SK-N-SH (cell line): ENCODE data around the gene GNB1L. TPM values are rescaled to one million over a fixed set of nuclear protein-coding genes. Genes with fewer than 3 reads are reported as not detected.
"Not testable (repeated sequence)": the region's sequence is repeated elsewhere in the genome, so short reads cannot be mapped to it uniquely, and the experiment has no call there.

ENCODE experiments used
- CTCF ChIA-PET: fragments of 300-600, 350-600 bp; formaldehyde crosslinking; extraction: SDS; loops from one replicate; lab custom pipeline; 2021; lab: Yijun Ruan, JAX
- POLR2A ChIA-PET: fragments of 350-600 bp; sonication (Branson Sonifier 250); formaldehyde crosslinking; extraction: SDS; loops from one replicate; lab custom pipeline; 2020; ENCODE audit warnings: antibody characterized with exemption, inconsistent platforms; lab: Yijun Ruan, JAX
- DNase-seq: peaks from one replicate; pipeline ENCODE4 v3.0.0; 2012
- H2AFZ ChIP-seq: fragments of 200-600 bp; sonication (generic); 2 replicates; pipeline ENCODE4 v1.8.1; 2016; ENCODE audit warnings: antibody characterized with exemption, mild to moderate bottlenecking, low read depth
- H3F3A ChIP-seq: fragments of 200-600 bp; sonication (generic); replicated peaks from 2 replicates; pipeline ENCODE3; 2016; ENCODE audit warnings: antibody characterized with exemption, mild to moderate bottlenecking; ENCODE audit not compliant: insufficient read depth
- H3K27ac ChIP-seq, 2 experiments: fragments of 200-500 bp in 1 of 2; fragments of 200-600 bp in 1 of 2; sonication (Bioruptor generic) in 1 of 2; sonication (generic), shearing (Covaris generic) in 1 of 2; 2 replicates each; pipeline versions ENCODE4 v1.5.1 to v1.6.1; 2014 to 2016; ENCODE audit warnings: low read depth in 2 of 2, inconsistent platforms in 1 of 2, low read length in 1 of 2, mild to moderate bottlenecking in 1 of 2, mixed read lengths in 1 of 2
- H3K27me3 ChIP-seq: fragments of 200-600 bp; sonication (generic), shearing (Covaris generic); 2 replicates; pipeline ENCODE4 v1.6.1; 2016; ENCODE audit warnings: mixed run types; ENCODE audit not compliant: insufficient read depth
- H3K36me3 ChIP-seq, 2 experiments: fragments of 200-500 bp in 1 of 2; fragments of 200-600 bp in 1 of 2; sonication (Bioruptor generic) in 1 of 2; sonication (generic) in 1 of 2; replicated peaks in 1 of 2; 2 replicates each; pipeline versions ENCODE3 to v1.5.1; 2014 to 2016; ENCODE audit warnings: low read length in 1 of 2, mild to moderate bottlenecking in 1 of 2; ENCODE audit not compliant: insufficient read depth in 2 of 2, control insufficient read depth in 1 of 2
- H3K4me1 ChIP-seq, 2 experiments: fragments of 200-500 bp in 1 of 2; fragments of 200-600 bp in 1 of 2; sonication (Bioruptor generic) in 1 of 2; sonication (generic), shearing (Covaris generic) in 1 of 2; 2 replicates each; pipeline versions ENCODE4 v1.5.1 to v1.6.1; 2014 to 2016; ENCODE audit warnings: low read depth in 1 of 2, low read length in 1 of 2, mixed run types in 1 of 2; ENCODE audit not compliant: insufficient read depth in 2 of 2, control insufficient read depth in 1 of 2
- H3K4me2 ChIP-seq: fragments of 200-600 bp; sonication (generic), shearing (Covaris generic); 2 replicates; pipeline ENCODE4 v1.6.1; 2017; ENCODE audit warnings: mixed run types
- H3K4me3 ChIP-seq, 2 experiments: fragments of 200-500 bp in 1 of 2; fragments of 200-600 bp in 1 of 2; sonication (Bioruptor generic) in 1 of 2; sonication (generic), shearing (Covaris generic) in 1 of 2; 2 replicates each; pipeline versions ENCODE4 v1.5.1 to v1.8.1; 2014 to 2016; ENCODE audit warnings: low read depth in 2 of 2, inconsistent platforms in 1 of 2, low read length in 1 of 2, mild to moderate bottlenecking in 1 of 2, mixed read lengths in 1 of 2, moderate library complexity in 1 of 2
- H3K79me2 ChIP-seq: fragments of 200-600 bp; sonication (generic); 2 replicates; pipeline ENCODE4 v1.8.1; 2017; ENCODE audit warnings: mild to moderate bottlenecking; ENCODE audit not compliant: insufficient read depth
- H3K9ac ChIP-seq: fragments of 200-600 bp; sonication (generic); 2 replicates; pipeline ENCODE4 v1.6.1; 2017; ENCODE audit warnings: mixed run types
- H3K9me2 ChIP-seq: fragments of 200-600 bp; sonication (generic); 2 replicates; pipeline ENCODE4 v1.6.1; 2017; ENCODE audit warnings: mixed run types
- H3K9me3 ChIP-seq: fragments of 200-600 bp; sonication (generic); 2 replicates; pipeline ENCODE4 v1.6.1; 2017; ENCODE audit warnings: mixed run types, mild to moderate bottlenecking, moderate library complexity
- H4K20me1 ChIP-seq: fragments of 200-600 bp; sonication (generic); 2 replicates; pipeline ENCODE4 v1.6.1; 2017; ENCODE audit warnings: mild to moderate bottlenecking, mixed run types; ENCODE audit not compliant: insufficient read depth
- CHD2 ChIP-seq: fragments of 150-350 bp; IDR thresholded peaks from 2 replicates; pipeline ENCODE4 v1.6.1; 2018; ENCODE audit warnings: low read length; ENCODE audit not compliant: partially characterized antibody
- ELF1 ChIP-seq: IDR thresholded peaks from 2 replicates; pipeline ENCODE4 v1.4.0; 2012
- EZH2phosphoT487 ChIP-seq: fragments of 200-600 bp; sonication (generic); IDR thresholded peaks from 2 replicates; pipeline ENCODE4 v1.6.1; 2017; ENCODE audit warnings: low read depth, mixed run types, mild to moderate bottlenecking, antibody characterized with exemption, moderate library complexity, borderline replicate concordance
- FOXM1 ChIP-seq: IDR thresholded peaks from 2 replicates; pipeline ENCODE4 v1.4.0; 2012; ENCODE audit warnings: low read depth, mild to moderate bottlenecking
- MXI1 ChIP-seq: IDR thresholded peaks from 2 replicates; pipeline ENCODE4 v1.6.1; 2012; ENCODE audit warnings: mild to moderate bottlenecking, low read depth, low read length, improper control_type of control experiment
- NFIC ChIP-seq: IDR thresholded peaks from 2 replicates; pipeline ENCODE4 v1.4.0; 2012; ENCODE audit warnings: borderline replicate concordance
- NRF1 ChIP-seq: IDR thresholded peaks from 2 replicates; pipeline ENCODE4 v1.6.1; 2012; ENCODE audit warnings: low read depth, mild to moderate bottlenecking, low read length
- RXRA ChIP-seq: IDR thresholded peaks from 2 replicates; pipeline ENCODE4 v1.4.0; 2012; ENCODE audit warnings: low read depth, mild to moderate bottlenecking, borderline replicate concordance
- SIN3A ChIP-seq: IDR thresholded peaks from 2 replicates; pipeline ENCODE4 v1.6.1; 2012; ENCODE audit warnings: low read depth, mild to moderate bottlenecking, low read length, moderate library complexity, borderline replicate concordance
- SMC3 ChIP-seq: IDR thresholded peaks from 2 replicates; pipeline ENCODE4 v1.6.1; 2012; ENCODE audit warnings: low read depth, low read length, improper control_type of control experiment
- USF1 ChIP-seq: IDR thresholded peaks from 2 replicates; pipeline ENCODE4 v1.4.0; 2012; ENCODE audit warnings: low read depth, borderline replicate concordance
- WGBS: methylation state at CpG from one replicate; pipeline ENCODE4 v1.1.6; 2017; ENCODE audit warnings: low lambda C conversion rate; 5-methylcytosine and 5-hydroxymethylcytosine counted together
- polyA plus RNA-seq, 3 experiments: library from polyadenylated mRNA; depleted of rRNA; stranded (reverse); fragments of >200 nt; gene quantifications; 2 replicates each; pipeline ENCODE4 v1.2.3, GENCODE V29; 2012
- TF ChIP-seq, protein P1 (sequence below): fragments of 200-600 bp; sonication (generic); IDR thresholded peaks from 2 replicates; pipeline ENCODE4 v1.6.1; 2017; ENCODE audit warnings: antibody characterized with exemption, mild to moderate bottlenecking, moderate library complexity
- TF ChIP-seq, protein P2 (sequence below): fragments of 150-350 bp; IDR thresholded peaks from 2 replicates; pipeline ENCODE4 v1.6.1; 2016; ENCODE audit warnings: mild to moderate bottlenecking, low read depth, low read length

The GNB1L gene
- polyA plus RNA-seq, 1 of the 3 experiments (the other 2 are of a cell fraction) = 5.9 TPM

GRCh38 chr22:19834599-19834998 lies 20.1 kb downstream of the GNB1L start (continued):
- TF ChIP-seq, protein P1, sequence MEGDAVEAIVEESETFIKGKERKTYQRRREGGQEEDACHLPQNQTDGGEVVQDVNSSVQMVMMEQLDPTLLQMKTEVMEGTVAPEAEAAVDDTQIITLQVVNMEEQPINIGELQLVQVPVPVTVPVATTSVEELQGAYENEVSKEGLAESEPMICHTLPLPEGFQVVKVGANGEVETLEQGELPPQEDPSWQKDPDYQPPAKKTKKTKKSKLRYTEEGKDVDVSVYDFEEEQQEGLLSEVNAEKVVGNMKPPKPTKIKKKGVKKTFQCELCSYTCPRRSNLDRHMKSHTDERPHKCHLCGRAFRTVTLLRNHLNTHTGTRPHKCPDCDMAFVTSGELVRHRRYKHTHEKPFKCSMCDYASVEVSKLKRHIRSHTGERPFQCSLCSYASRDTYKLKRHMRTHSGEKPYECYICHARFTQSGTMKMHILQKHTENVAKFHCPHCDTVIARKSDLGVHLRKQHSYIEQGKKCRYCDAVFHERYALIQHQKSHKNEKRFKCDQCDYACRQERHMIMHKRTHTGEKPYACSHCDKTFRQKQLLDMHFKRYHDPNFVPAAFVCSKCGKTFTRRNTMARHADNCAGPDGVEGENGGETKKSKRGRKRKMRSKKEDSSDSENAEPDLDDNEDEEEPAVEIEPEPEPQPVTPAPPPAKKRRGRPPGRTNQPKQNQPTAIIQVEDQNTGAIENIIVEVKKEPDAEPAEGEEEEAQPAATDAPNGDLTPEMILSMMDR = no peak
- TF ChIP-seq CHD2 (no peak), RXRA (no peak), SIN3A (no peak)

GRCh38 chr22:19833327-19833726 lies 21.3 kb downstream of the GNB1L start:
- H3K36me3 ChIP-seq, H2AFZ ChIP-seq, DNase-seq, H3K9me2 ChIP-seq, H3K27ac ChIP-seq, H3K27me3 ChIP-seq, H3K9me3 ChIP-seq, H3K4me2 ChIP-seq, H3K4me3 ChIP-seq, POLR2A ChIA-PET, H4K20me1 ChIP-seq, H3K9ac ChIP-seq, H3K4me1 ChIP-seq, H3K79me2 ChIP-seq, H3F3A ChIP-seq: not testable (repeated sequence)
- 90% methylated on average over 9 of the region's 9 CpGs for WGBS
- CTCF ChIA-PET = interaction anchor here (0.9 to 1.5 kb wide), 3 partner anchors 9 to 14 kb away, joined by 3 to 5 read pairs (median 5); no protein-coding TSS in a partner anchor

- no peak overlapping the region for H3K4me2 ChIP-seq
- H2AFZ ChIP-seq = no peak overlapping the region
- H3K36me3 ChIP-seq = peaks cover 0 to 8% of the 10 kb centered on the region in 2 experiments
- no peaks in the 10 kb centered on the region for H3K27me3 ChIP-seq
- TF ChIP-seq ELF1 (no peak), NFIC (no peak), NRF1 (no peak), EZH2phosphoT487 (no peak), FOXM1 (no peak), USF1 (no peak), SMC3 (no peak), MXI1 (no peak)
- TF ChIP-seq, protein P1 = no peak
- TF ChIP-seq, protein P2, sequence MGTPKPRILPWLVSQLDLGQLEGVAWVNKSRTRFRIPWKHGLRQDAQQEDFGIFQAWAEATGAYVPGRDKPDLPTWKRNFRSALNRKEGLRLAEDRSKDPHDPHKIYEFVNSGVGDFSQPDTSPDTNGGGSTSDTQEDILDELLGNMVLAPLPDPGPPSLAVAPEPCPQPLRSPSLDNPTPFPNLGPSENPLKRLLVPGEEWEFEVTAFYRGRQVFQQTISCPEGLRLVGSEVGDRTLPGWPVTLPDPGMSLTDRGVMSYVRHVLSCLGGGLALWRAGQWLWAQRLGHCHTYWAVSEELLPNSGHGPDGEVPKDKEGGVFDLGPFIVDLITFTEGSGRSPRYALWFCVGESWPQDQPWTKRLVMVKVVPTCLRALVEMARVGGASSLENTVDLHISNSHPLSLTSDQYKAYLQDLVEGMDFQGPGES = no peak
- TF ChIP-seq, all 33 proteins: peak for 0
- Histone ChIP-seq H3K4me3 (no peak overlapping the region), H3F3A (no peaks in the 10 kb centered on the region), H3K27ac (no peak overlapping the region), H3K4me1 (no peaks in the 10 kb centered on the region; a peak in 1 of 4 replicates), H3K9ac (no peak overlapping the region), H3K9me2 (no peaks in the 10 kb centered on the region), H4K20me1 (no peaks in the 10 kb centered on the region), H3K79me2 (peaks cover 10% of the 10 kb centered on the region; the same call in 1 of the 2 replicates), H3K9me3 (no peaks in the 10 kb centered on the region)
- ChIA-PET CTCF (interaction anchor here (0.9 to 1.5 kb wide), 4 partner anchors 9 to 76 kb away, joined by 3 to 5 read pairs (median 4); no protein-coding TSS in a partner anchor), POLR2A (interaction anchor here (0.8 to 0.9 kb wide), 2 partner anchors 9 to 12 kb away, joined by 3 read pairs; no protein-coding TSS in a partner anchor)
- WGBS = 100% methylated on average over 7 of the region's 7 CpGs
- DNase-seq = no peak
These were observed 22.1 kb downstream of the GNB1L start for GRCh38 chr22:19832476-19833108.

DNA sequence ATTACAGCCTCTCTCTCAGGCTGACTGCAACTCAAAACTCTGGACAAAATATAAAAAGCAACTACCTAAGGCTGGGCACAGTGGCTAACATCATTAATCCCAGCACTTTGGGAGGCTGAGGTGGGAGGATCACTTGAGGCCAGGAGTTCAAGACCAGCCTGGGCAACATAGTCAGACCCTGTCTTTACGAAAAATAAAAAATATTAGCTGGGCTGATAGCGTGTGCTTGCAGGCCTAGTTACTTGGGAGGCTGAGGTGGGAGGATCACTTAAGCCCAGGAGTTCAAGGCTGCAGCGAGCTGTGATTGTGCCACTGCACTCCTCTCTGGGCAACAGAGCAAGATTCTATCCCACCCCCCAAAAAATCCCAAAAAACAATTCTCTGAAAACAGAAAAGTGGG lies 22.7 kb downstream of the GNB1L start:
- not testable (repeated sequence) for H3K36me3 ChIP-seq, DNase-seq, H4K20me1 ChIP-seq, H2AFZ ChIP-seq, H3K27me3 ChIP-seq, H3K9me2 ChIP-seq, H3K4me2 ChIP-seq, H3K79me2 ChIP-seq, H3K9me3 ChIP-seq, H3K4me1 ChIP-seq, H3K4me3 ChIP-seq, H3K9ac ChIP-seq, H3K27ac ChIP-seq, H3F3A ChIP-seq
- ChIA-PET CTCF (interaction anchor here (0.6 to 2.1 kb wide), 5 partner anchors 11 to 279 kb away, joined by 3 to 5 read pairs (median 5); no protein-coding TSS in a partner anchor), POLR2A (interaction anchor here (0.9 kb wide), 1 partner anchor 9 kb away, joined by 3 read pairs; no protein-coding TSS in a partner anchor)
- WGBS = 100% methylated on average over 3 of the region's 3 CpGs
